ENCODE results near the gene R3HDM4. TPM values are rescaled to one million over a fixed set of nuclear protein-coding genes. Genes with fewer than 3 reads are reported as not detected.
A peak's percentile ranks its signal among the peaks of the same experiment; 100 is the strongest.

The R3HDM4 gene
- total and polyA plus RNA-seq, 9 of the 15 experiments (the other 6 are each of a cell fraction or from before 2014, with no cell fraction given) = 3.2 to 154 (median 59.0) TPM

GRCh38 chr19:911197-912033 is 1.6 kb downstream of the R3HDM4 start (continued):
- TF ChIP-seq ZNF512 (tag; IDR thresholded peaks at IDR 0.05) = no peak
- no peak for TF ChIP-seq STAT5A (IDR thresholded peaks at IDR 0.05; ENCODE audit: borderline replicate concordance, low read length)
- no peak for TF ChIP-seq ZBTB26 (CRISPR knock-in tag; IDR thresholded peaks at IDR 0.05)
- peak; percentile 74 for TF ChIP-seq MYC (IDR thresholded peaks at IDR 0.05; ENCODE audit: low read depth, low read length)
- peak; percentile 69; the same call in 1 of the 2 replicates for TF ChIP-seq MYC (CRISPR knock-in tag; IDR thresholded peaks at IDR 0.05; ENCODE audit: borderline replicate concordance, low read depth)
- TF ChIP-seq NFATC3 (IDR thresholded peaks at IDR 0.05) = no peak
- TF ChIP-seq ZNF143 (CRISPR knock-in tag; IDR thresholded peaks at IDR 0.05) = no peak
- no peak for TF ChIP-seq ZHX1 (conservative IDR thresholded peaks at IDR 0.05; ENCODE audit: low read length)
- no peak for TF ChIP-seq HBP1 (CRISPR knock-in tag; IDR thresholded peaks at IDR 0.05)
- TF ChIP-seq HSF4 (CRISPR knock-in tag; IDR thresholded peaks at IDR 0.05; ENCODE audit: borderline replicate concordance) = no peak
- TF ChIP-seq USF2 (CRISPR knock-in tag; IDR thresholded peaks at IDR 0.05) = peak; percentile 53; the same call in 1 of the 2 replicates
- TF ChIP-seq GABPB1 (CRISPR knock-in tag; IDR thresholded peaks at IDR 0.05) = peak; percentile 37; the same call in 1 of the 2 replicates
- no peak for TF ChIP-seq CTBP1 (IDR thresholded peaks at IDR 0.05; ENCODE audit: borderline replicate concordance)
- no peak; a peak in 1 of 6 replicates for TF ChIP-seq ZBTB11 (CRISPR knock-in tag; IDR thresholded peaks at IDR 0.05)

Measured in K562 (cell line).